Mammary epithelial cell (primary cell): ENCODE results near the gene TKFC.

Experiments
- EZH2 ChIP-seq: IDR thresholded peaks from 2 replicates; pipeline ENCODE4 v1.6.1; 2012; ENCODE audit warnings: low read length, inconsistent platforms, borderline replicate concordance
- TF ChIP-seq, protein P1 (sequence below), 2 donors: IDR thresholded peaks in 1 of 2; conservative IDR thresholded peaks in 1 of 2; 2 replicates each; pipeline ENCODE4 v1.5.1; 2011 to 2012; ENCODE audit warnings: inconsistent platforms in 2 of 2, low read length in 2 of 2, mild to moderate bottlenecking in 2 of 2, control low read depth in 1 of 2, low read depth in 1 of 2; ENCODE audit not compliant: insufficient read depth in 1 of 2; ENCODE audit errors: extremely low read depth in 1 of 2

DNA sequence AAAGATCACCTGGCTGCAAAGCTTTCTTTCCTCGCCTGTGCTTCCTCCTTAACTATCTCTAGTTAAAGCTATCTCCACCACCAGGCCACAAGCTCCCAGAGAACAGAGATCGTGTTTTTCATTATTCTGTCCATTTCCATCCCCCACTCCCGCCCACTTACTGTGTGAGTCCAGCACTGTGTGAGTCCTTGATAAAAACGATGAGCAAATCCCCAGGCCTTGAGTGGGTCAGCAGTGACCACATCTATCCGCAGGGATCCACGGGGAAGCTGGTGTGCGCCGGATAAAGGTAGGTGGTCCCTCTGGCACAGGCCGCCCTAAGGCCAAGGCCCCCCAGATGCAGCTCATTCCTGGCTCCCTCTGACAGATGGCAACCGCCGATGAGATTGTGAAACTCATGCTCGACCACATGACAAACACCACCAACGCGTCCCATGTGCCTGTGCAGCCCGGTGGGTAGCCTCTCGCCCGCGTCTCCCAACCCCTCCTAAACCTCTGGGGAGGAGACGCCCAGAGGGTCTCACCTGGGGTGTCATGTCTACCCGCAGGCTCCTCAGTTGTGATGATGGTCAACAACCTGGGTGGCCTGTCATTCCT is 9.3 kb downstream of the TKFC start:
- no peak for TF ChIP-seq EZH2
- TF ChIP-seq, protein P1, sequence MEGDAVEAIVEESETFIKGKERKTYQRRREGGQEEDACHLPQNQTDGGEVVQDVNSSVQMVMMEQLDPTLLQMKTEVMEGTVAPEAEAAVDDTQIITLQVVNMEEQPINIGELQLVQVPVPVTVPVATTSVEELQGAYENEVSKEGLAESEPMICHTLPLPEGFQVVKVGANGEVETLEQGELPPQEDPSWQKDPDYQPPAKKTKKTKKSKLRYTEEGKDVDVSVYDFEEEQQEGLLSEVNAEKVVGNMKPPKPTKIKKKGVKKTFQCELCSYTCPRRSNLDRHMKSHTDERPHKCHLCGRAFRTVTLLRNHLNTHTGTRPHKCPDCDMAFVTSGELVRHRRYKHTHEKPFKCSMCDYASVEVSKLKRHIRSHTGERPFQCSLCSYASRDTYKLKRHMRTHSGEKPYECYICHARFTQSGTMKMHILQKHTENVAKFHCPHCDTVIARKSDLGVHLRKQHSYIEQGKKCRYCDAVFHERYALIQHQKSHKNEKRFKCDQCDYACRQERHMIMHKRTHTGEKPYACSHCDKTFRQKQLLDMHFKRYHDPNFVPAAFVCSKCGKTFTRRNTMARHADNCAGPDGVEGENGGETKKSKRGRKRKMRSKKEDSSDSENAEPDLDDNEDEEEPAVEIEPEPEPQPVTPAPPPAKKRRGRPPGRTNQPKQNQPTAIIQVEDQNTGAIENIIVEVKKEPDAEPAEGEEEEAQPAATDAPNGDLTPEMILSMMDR (conservative IDR thresholded peaks at IDR 0.05 in 1 of 2, IDR thresholded peaks at IDR 0.05 in 1 of 2; ENCODE audit: extremely low read depth in 1 of 2, insufficient read depth in 1 of 2, low read depth in 1 of 2, low read length in 2 of 2): no peak
